H1 (cell line): ENCODE results near the gene OR10T2. TPM values are rescaled to one million over a fixed set of nuclear protein-coding genes. Genes with fewer than 3 reads are reported as not detected.

Source experiments
- CTCF ChIA-PET: fragments of 300-600 bp; sonication (Branson Sonifier 250); formaldehyde crosslinking; loops from one replicate; lab custom pipeline; 2021; ENCODE audit not compliant: partially characterized antibody; lab: Charles Lee
- POLR2A ChIA-PET: fragments of 300-600 bp; sonication (Branson Sonifier 250); formaldehyde crosslinking; loops from one replicate; lab custom pipeline; 2021; ENCODE audit warnings: inconsistent platforms; ENCODE audit not compliant: partially characterized antibody; lab: Charles Lee
- DNase-seq, 2 experiments: peaks; one replicate each; pipeline versions ENCODE4 v3.0.0 to v3.0.0-alpha.2; 2010 to 2022; ENCODE audit warnings: low spot score in 2 of 2, low read depth in 1 of 2, mixed read lengths in 1 of 2
- FAIRE-seq: peaks from 2 replicates; lab custom pipeline; 2011; peaks lifted over from hg19 to GRCh38; lab: Jason Lieb, UNC
- H2AFZ ChIP-seq: 2 replicates; pipeline ENCODE4 v1.8.1; 2012; ENCODE audit warnings: low read length, inconsistent platforms
- H2AK5ac ChIP-seq: 2 replicates; pipeline ENCODE4 v1.6.1; 2013; ENCODE audit warnings: low read depth, low read length
- H2BK120ac ChIP-seq: replicated peaks from 2 replicates; pipeline ENCODE3; 2013; ENCODE audit warnings: low read depth, low read length, inconsistent platforms
- H2BK12ac ChIP-seq: 2 replicates; pipeline ENCODE4 v1.6.1; 2013; ENCODE audit warnings: low read depth, low read length
- H2BK15ac ChIP-seq: 2 replicates; pipeline ENCODE4 v1.6.1; 2013; ENCODE audit warnings: low read length
- H2BK20ac ChIP-seq: 2 replicates; pipeline ENCODE4 v1.6.1; 2013; ENCODE audit warnings: low read length
- H2BK5ac ChIP-seq: 2 replicates; pipeline ENCODE4 v1.6.1; 2013; ENCODE audit warnings: low read depth, low read length
- H3K14ac ChIP-seq: 2 replicates; pipeline ENCODE4 v1.6.1; 2013; ENCODE audit warnings: inconsistent platforms; ENCODE audit not compliant: insufficient read length
- H3K18ac ChIP-seq: 2 replicates; pipeline ENCODE4 v1.6.1; 2013; ENCODE audit warnings: low read length; ENCODE audit errors: extremely low read depth
- H3K23ac ChIP-seq: 2 replicates; pipeline ENCODE4 v1.6.1; 2013; ENCODE audit warnings: inconsistent platforms; ENCODE audit not compliant: insufficient read length
- H3K23me2 ChIP-seq: 2 replicates; pipeline ENCODE4 v1.6.1; 2013; ENCODE audit warnings: low read depth, low read length
- H3K27ac ChIP-seq: 2 replicates; pipeline ENCODE4 v1.6.1; 2011; ENCODE audit warnings: low read depth, low read length, inconsistent platforms
- H3K27me3 ChIP-seq, 4 experiments: replicated peaks in 1 of 4; 1 replicate in 1 of 4; 2 replicates in 3 of 4; pipeline versions ENCODE4 v1.6.1 to v1.8.1; 2011 to 2013; ENCODE audit warnings: low read length in 3 of 4, mild to moderate bottlenecking in 3 of 4, inconsistent platforms in 2 of 4, mixed read lengths in 2 of 4, moderate library complexity in 1 of 4; ENCODE audit not compliant: control insufficient read depth in 3 of 4, insufficient read depth in 3 of 4; ENCODE audit errors: extremely low read depth in 1 of 4
- H3K36me3 ChIP-seq, 4 experiments: 2 replicates each; pipeline versions ENCODE4 v1.6.1 to v1.8.1; 2011 to 2013; ENCODE audit warnings: mild to moderate bottlenecking in 4 of 4, low read length in 3 of 4, moderate library complexity in 2 of 4, control low read depth in 1 of 4, inconsistent platforms in 1 of 4; ENCODE audit not compliant: insufficient read depth in 4 of 4, control insufficient read depth in 2 of 4
- H3K4ac ChIP-seq: replicated peaks from 2 replicates; pipeline ENCODE3; 2013; ENCODE audit warnings: low read length, low read depth, mixed read lengths, inconsistent platforms; ENCODE audit not compliant: insufficient read length
- H3K4me1 ChIP-seq, 4 experiments: replicated peaks in 1 of 4; 1 replicate in 1 of 4; 2 replicates in 3 of 4; pipeline versions ENCODE4 v1.6.1 to v1.8.1; 2011 to 2013; ENCODE audit warnings: low read length in 3 of 4, inconsistent platforms in 2 of 4, mixed read lengths in 1 of 4; ENCODE audit not compliant: insufficient read depth in 4 of 4, control insufficient read depth in 3 of 4
- H3K4me2 ChIP-seq, 2 experiments: 2 replicates each; pipeline versions ENCODE4 v1.6.1 to v1.8.1; 2011 to 2013; ENCODE audit warnings: low read depth in 2 of 2, low read length in 2 of 2, control low read depth in 1 of 2, inconsistent platforms in 1 of 2, mild to moderate bottlenecking in 1 of 2; ENCODE audit not compliant: insufficient read depth in 1 of 2
- H3K4me3 ChIP-seq, 4 experiments: fragments of 200-600, 300-600 bp in 1 of 4; sonication (generic), shearing (Covaris generic), sonication (Bioruptor Twin) in 1 of 4; 2 replicates each; pipeline versions ENCODE4 v1.5.1 to v1.8.1; 2011 to 2016; ENCODE audit warnings: low read length in 4 of 4, low read depth in 3 of 4, control low read depth in 2 of 4, inconsistent platforms in 2 of 4, mild to moderate bottlenecking in 2 of 4, mixed read lengths in 1 of 4, moderate library complexity in 1 of 4; ENCODE audit not compliant: insufficient read depth in 2 of 4; ENCODE audit errors: extremely low read depth in 1 of 4
- H3K56ac ChIP-seq: replicated peaks from 2 replicates; pipeline ENCODE3; 2013; ENCODE audit warnings: low read depth, mild to moderate bottlenecking, mixed read lengths, low read length, inconsistent platforms; ENCODE audit not compliant: insufficient read length
- H3K79me1 ChIP-seq: 2 replicates; pipeline ENCODE4 v1.6.1; 2013; ENCODE audit warnings: low read depth, low read length, control low read depth
- H3K79me2 ChIP-seq, 2 experiments: 2 replicates each; pipeline versions ENCODE4 v1.6.1 to v1.8.1; 2012 to 2013; ENCODE audit warnings: low read length in 2 of 2, mild to moderate bottlenecking in 2 of 2, inconsistent platforms in 1 of 2; ENCODE audit not compliant: insufficient read depth in 2 of 2, control insufficient read depth in 1 of 2
- H3K9ac ChIP-seq, 4 experiments: replicated peaks in 1 of 4; 1 replicate in 1 of 4; 2 replicates in 3 of 4; pipeline versions ENCODE4 v1.6.1 to v1.8.1; 2011 to 2013; ENCODE audit warnings: low read depth in 3 of 4, low read length in 3 of 4, control low read depth in 2 of 4, mild to moderate bottlenecking in 2 of 4, moderate library complexity in 2 of 4, inconsistent platforms in 1 of 4; ENCODE audit errors: extremely low read depth in 1 of 4
- H3K9me3 ChIP-seq, 2 experiments: 2 replicates each; pipeline versions ENCODE4 v1.6.1 to v1.8.1; 2012 to 2013; ENCODE audit warnings: mild to moderate bottlenecking in 2 of 2, moderate library complexity in 2 of 2, control low read depth in 1 of 2, inconsistent platforms in 1 of 2, low read depth in 1 of 2, low read length in 1 of 2, mixed read lengths in 1 of 2; ENCODE audit not compliant: insufficient read depth in 2 of 2
- H4K20me1 ChIP-seq, 2 experiments: replicated peaks in 1 of 2; 2 replicates each; pipeline versions ENCODE3 to v1.8.1; 2011 to 2013; ENCODE audit warnings: inconsistent platforms in 2 of 2, low read length in 2 of 2, mild to moderate bottlenecking in 1 of 2; ENCODE audit not compliant: insufficient read depth in 2 of 2, control insufficient read depth in 1 of 2
- H4K5ac ChIP-seq: 2 replicates; pipeline ENCODE4 v1.6.1; 2013; ENCODE audit warnings: low read length, low read depth, mixed read lengths, inconsistent platforms; ENCODE audit not compliant: insufficient read length
- H4K8ac ChIP-seq: 2 replicates; pipeline ENCODE4 v1.8.0; 2013; ENCODE audit warnings: mild to moderate bottlenecking, moderate library complexity, low read length, inconsistent platforms; ENCODE audit not compliant: insufficient read depth; ENCODE audit errors: extremely low read depth
- H4K91ac ChIP-seq: replicated peaks from 2 replicates; pipeline ENCODE3; 2013; ENCODE audit warnings: low read length, mixed read lengths, inconsistent platforms; ENCODE audit not compliant: insufficient read length
- ASH2L ChIP-seq: fragments of 200-600, 300-600 bp; sonication (generic); IDR thresholded peaks from one replicate; pipeline ENCODE4 v1.7.1; 2017; ENCODE audit warnings: low read length
- CBX5 ChIP-seq: fragments of 300-800, 300-1000 bp; sonication (generic); IDR thresholded peaks from 2 replicates; pipeline ENCODE4 v1.7.1; 2016; ENCODE audit warnings: antibody characterized with exemption, low read length, low read depth
- CBX8 ChIP-seq: fragments of 300-800, 300-1000 bp; sonication (generic); IDR thresholded peaks from 2 replicates; pipeline ENCODE4 v1.7.1; 2016; ENCODE audit warnings: low read depth, low read length, borderline replicate concordance
- JUN ChIP-seq: IDR thresholded peaks from 2 replicates; pipeline ENCODE4 v1.6.1; 2011; ENCODE audit warnings: low read depth, mild to moderate bottlenecking, improper control_type of control experiment, low read length
- PHF8 ChIP-seq: fragments of 200-600 bp; sonication (generic); conservative IDR thresholded peaks from 2 replicates; pipeline ENCODE4 v1.7.1; 2012; ENCODE audit warnings: low read depth, mild to moderate bottlenecking, inconsistent platforms, low read length, moderate library complexity
- POU5F1 ChIP-seq: IDR thresholded peaks from 2 replicates; pipeline ENCODE4 v1.6.1; 2011; ENCODE audit warnings: low read depth, mild to moderate bottlenecking, low read length, moderate library complexity
- RFX5 ChIP-seq: IDR thresholded peaks from 2 replicates; pipeline ENCODE4 v1.6.1; 2011; ENCODE audit warnings: low read depth, low read length, improper control_type of control experiment, borderline replicate concordance
- RNF2 ChIP-seq: fragments of 200-900, 300-1000 bp; sonication (generic); IDR thresholded peaks from 2 replicates; pipeline ENCODE4 v1.7.1; 2016; ENCODE audit warnings: borderline replicate concordance, low read depth, mild to moderate bottlenecking, antibody characterized with exemption, low read length; ENCODE audit not compliant: poor library complexity, severe bottlenecking; ENCODE audit errors: missing control alignments
- RXRA ChIP-seq: IDR thresholded peaks from 2 replicates; pipeline ENCODE4 v1.6.1; 2011; ENCODE audit warnings: low read depth, mild to moderate bottlenecking, low read length, moderate library complexity; ENCODE audit not compliant: insufficient read depth
- SIRT6 ChIP-seq: IDR thresholded peaks from one replicate; pipeline ENCODE4 v1.7.1; 2012; ENCODE audit warnings: low read length, inconsistent platforms
- TAF1 ChIP-seq: IDR thresholded peaks from 2 replicates; pipeline ENCODE4 v1.6.1; 2011; ENCODE audit warnings: mild to moderate bottlenecking, low read depth, low read length
- TAF7 ChIP-seq: optimal IDR thresholded peaks from 2 replicates; pipeline ENCODE3; 2011; ENCODE audit warnings: low read depth, mild to moderate bottlenecking, inconsistent platforms, low read length, moderate library complexity, borderline replicate concordance
- WGBS, 2 experiments: shearing (Covaris generic) in 1 of 2; methylation state at CpG; one replicate each; pipeline versions ENCODE4 v1.1.6 to v1.1.7; 2013 to 2015; ENCODE audit warnings: low lambda C conversion rate in 2 of 2, mixed read lengths in 2 of 2, inconsistent platforms in 1 of 2, low coverage in 1 of 2, missing lambda C conversion rate in 1 of 2; ENCODE audit not compliant: insufficient replicate concordance in 2 of 2, insufficient coverage in 1 of 2, insufficient read length in 1 of 2; ENCODE audit errors: extremely low coverage in 1 of 2, missing lambda C conversion rate in 1 of 2; 5-methylcytosine and 5-hydroxymethylcytosine counted together
- polyA plus RNA-seq, 7 experiments: library from polyadenylated mRNA; depleted of rRNA in 3 of 7; stranded (reverse) in 5 of 7; unstranded in 2 of 7; fragments of >200 nt in 5 of 7; fragments of 200-250 nt in 2 of 7; gene quantifications; 1 replicate in 5 of 7; 2 replicates in 1 of 7; 4 replicates in 1 of 7; pipeline versions ENCODE4 v1.2.1 to v1.2.3, GENCODE V29; 2011 to 2013; ENCODE audit warnings: missing spikeins in 2 of 7, mixed read lengths in 2 of 7
- total RNA-seq: library from RNA; stranded (reverse); fragmentation: NEBNext Ultra II Directional; extraction: Animal tissue kit (Norgen Biotek cat#: 25700); gene quantifications from 2 replicates; pipeline ENCODE4 v1.2.1, GENCODE V29; 2021

OR10T2 gene
- total and polyA plus RNA-seq, 2 of the 8 experiments (the other 6 are each of a cell fraction or from before 2014, with no cell fraction given) = not detected

GRCh38 chr1:158407092-158407491, 7.8 kb upstream of the OR10T2 start:
- H3K4me2 ChIP-seq = no peak overlapping the region
- H2AK5ac ChIP-seq = no peak overlapping the region
- H4K5ac ChIP-seq = no peak overlapping the region
- H4K91ac ChIP-seq = no peak overlapping the region
- H3K9ac ChIP-seq = no peak overlapping the region
- no peaks in the 10 kb centered on the region for H4K20me1 ChIP-seq
- H4K8ac ChIP-seq = no peak overlapping the region
- H3K18ac ChIP-seq = no peak overlapping the region
- no peaks in the 10 kb centered on the region for H3K79me1 ChIP-seq
- no peaks in the 10 kb centered on the region for H3K36me3 ChIP-seq
- no peak for DNase-seq
- no peak overlapping the region for H2BK20ac ChIP-seq
- H3K79me2 ChIP-seq = no peaks in the 10 kb centered on the region
- ChIA-PET POLR2A (no interaction called here), CTCF (interaction anchor here (0.7 to 0.9 kb wide), 2 partner anchors 204 to 1261 kb away, joined by 3 read pairs; no protein-coding TSS in a partner anchor)
- no peak overlapping the region for H2BK15ac ChIP-seq
- H2BK12ac ChIP-seq = no peak overlapping the region
- FAIRE-seq = no peak
- no peaks in the 10 kb centered on the region for H3K9me3 ChIP-seq
- no peaks in the 10 kb centered on the region for H3K4me1 ChIP-seq
- H3K4ac ChIP-seq = no peak overlapping the region
- H2BK120ac ChIP-seq = no peak overlapping the region
- no peak overlapping the region for H2BK5ac ChIP-seq
- H2AFZ ChIP-seq = no peak overlapping the region
- TF ChIP-seq SIRT6 (no peak), CBX8 (no peak), PHF8 (no peak), JUN (no peak), ASH2L (no peak), RNF2 (no peak), RFX5 (no peak), POU5F1 (no peak), RXRA (no peak), TAF7 (no peak), CBX5 (no peak), TAF1 (no peak)
- H3K56ac ChIP-seq = no peak overlapping the region
- H3K23me2 ChIP-seq = no peaks in the 10 kb centered on the region
- H3K23ac ChIP-seq = no peak overlapping the region
- H3K14ac ChIP-seq = no peak overlapping the region
- no peaks in the 10 kb centered on the region for H3K27me3 ChIP-seq
- 96% methylated on average over 5 of the region's 5 CpGs; no CpG with 5 or more reads in 1 of the 2 experiments for WGBS, 2 experiments
- no peak overlapping the region for H3K4me3 ChIP-seq
- no peak overlapping the region for H3K27ac ChIP-seq
